ENCODE measurements around the gene ZNF775.

DNA sequence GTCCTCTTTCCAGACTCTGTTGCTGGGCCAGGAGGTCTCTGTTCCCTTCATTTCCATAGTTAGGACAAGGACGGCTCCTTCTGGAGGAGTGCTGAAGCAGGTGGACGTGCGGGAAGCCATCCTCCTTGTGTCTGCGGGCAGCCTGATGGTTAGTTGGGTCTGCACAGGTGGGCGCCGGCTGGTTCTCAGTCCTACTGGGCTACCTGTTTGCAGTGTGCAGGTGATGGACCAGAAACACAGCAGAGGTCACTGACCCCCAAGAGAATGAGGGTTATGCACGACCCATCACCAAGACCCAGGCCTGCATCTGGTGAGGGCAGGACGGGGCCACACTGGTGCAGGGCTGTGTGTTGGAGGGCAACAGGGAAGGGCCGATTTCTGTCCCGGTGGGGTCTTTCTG lies 45.5 kb upstream of the ZNF775 start:
- TF ChIP-seq, protein P1, sequence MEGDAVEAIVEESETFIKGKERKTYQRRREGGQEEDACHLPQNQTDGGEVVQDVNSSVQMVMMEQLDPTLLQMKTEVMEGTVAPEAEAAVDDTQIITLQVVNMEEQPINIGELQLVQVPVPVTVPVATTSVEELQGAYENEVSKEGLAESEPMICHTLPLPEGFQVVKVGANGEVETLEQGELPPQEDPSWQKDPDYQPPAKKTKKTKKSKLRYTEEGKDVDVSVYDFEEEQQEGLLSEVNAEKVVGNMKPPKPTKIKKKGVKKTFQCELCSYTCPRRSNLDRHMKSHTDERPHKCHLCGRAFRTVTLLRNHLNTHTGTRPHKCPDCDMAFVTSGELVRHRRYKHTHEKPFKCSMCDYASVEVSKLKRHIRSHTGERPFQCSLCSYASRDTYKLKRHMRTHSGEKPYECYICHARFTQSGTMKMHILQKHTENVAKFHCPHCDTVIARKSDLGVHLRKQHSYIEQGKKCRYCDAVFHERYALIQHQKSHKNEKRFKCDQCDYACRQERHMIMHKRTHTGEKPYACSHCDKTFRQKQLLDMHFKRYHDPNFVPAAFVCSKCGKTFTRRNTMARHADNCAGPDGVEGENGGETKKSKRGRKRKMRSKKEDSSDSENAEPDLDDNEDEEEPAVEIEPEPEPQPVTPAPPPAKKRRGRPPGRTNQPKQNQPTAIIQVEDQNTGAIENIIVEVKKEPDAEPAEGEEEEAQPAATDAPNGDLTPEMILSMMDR (IDR thresholded peaks at IDR 0.05), result no peak
- TF ChIP-seq POLR2A (IDR thresholded peaks at IDR 0.05), result no peak

Data from right lobe of liver (tissue), 4 donors.